Right lobe of liver (tissue), 6 donors: ENCODE data around the gene SCYL2. TPM values are rescaled to one million over a fixed set of nuclear protein-coding genes. Genes with fewer than 3 reads are reported as not detected.
A peak's percentile ranks its signal among the peaks of the same experiment; 100 is the strongest.
"Not testable (repeated sequence)": the region's sequence is repeated elsewhere in the genome, so short reads cannot be mapped to it uniquely, and the experiment has no call there.

ENCODE experiments used
- ATAC-seq, 4 donors: fragments of 200-7000 bp; cut with Tn5 transposase; one replicate each; pipeline ENCODE4 v1.9.1; 2020; ENCODE audit warnings: mild to moderate bottlenecking in 4 of 4, moderate library complexity in 4 of 4
- DNase-seq, 3 donors: peaks; one replicate each; pipeline ENCODE4 v3.0.0-alpha.2; 2020
- H3K27ac ChIP-seq, 3 donors: fragments of 200-600 bp; one replicate each; pipeline ENCODE4 v1.8.0; 2022
- H3K27me3 ChIP-seq, 2 donors: fragments of 200-600 bp; one replicate each; pipeline ENCODE4 v1.8.0; 2022
- H3K36me3 ChIP-seq, 4 donors: fragments of 200-600 bp; sonication (generic) in 1 of 4; one replicate each; pipeline versions ENCODE4 v1.5.1 to v1.8.0; 2017 to 2022; ENCODE audit warnings: control low read depth in 1 of 4
- H3K4me1 ChIP-seq, 4 donors: fragments of 200-600 bp; sonication (generic) in 1 of 4; one replicate each; pipeline versions ENCODE4 v1.5.1 to v1.8.0; 2017 to 2022; ENCODE audit warnings: control low read depth in 1 of 4
- H3K4me3 ChIP-seq, 3 donors: fragments of 200-600 bp; one replicate each; pipeline ENCODE4 v1.8.0; 2022
- H3K9me3 ChIP-seq, 4 donors: fragments of 200-600 bp; sonication (generic) in 1 of 4; one replicate each; pipeline versions ENCODE4 v1.5.1 to v1.8.0; 2017 to 2022; ENCODE audit warnings: control low read depth in 1 of 4
- CTCF ChIP-seq, 4 donors: fragments of 200-600 bp in 3 of 4; fragments of 450-650 bp in 1 of 4; IDR thresholded peaks; one replicate each; pipeline versions ENCODE4 v1.5.1 to v1.8.0; 2016 to 2022; ENCODE audit warnings: antibody characterized with exemption in 4 of 4, mild to moderate bottlenecking in 2 of 4
- POLR2A ChIP-seq: fragments of 450-650 bp; IDR thresholded peaks from one replicate; pipeline ENCODE4 v1.6.1; 2017; ENCODE audit warnings: antibody characterized with exemption, mild to moderate bottlenecking
- WGBS: methylation state at CpG from one replicate; pipeline ENCODE4 v1.1.6; 2018; ENCODE audit warnings: low coverage, low lambda C conversion rate; ENCODE audit not compliant: insufficient coverage; ENCODE audit errors: missing lambda C conversion rate; 5-methylcytosine and 5-hydroxymethylcytosine counted together
- intact Hi-C, 2 donors: fragments of 100-400 bp; cut with DNase I; formaldehyde crosslinking; loops; one replicate each; pipeline versions ENCODE4 v1.11.2 to v1.14.1; 2022
- total RNA-seq, 6 experiments: library from RNA; depleted of rRNA in 2 of 6; stranded (reverse); fragments of >200 nt in 2 of 6; fragmentation: NEBNext Ultra II Directional in 3 of 6; extraction: Animal tissue kit (Norgen Biotek cat#: 25700) in 3 of 6; gene quantifications; one replicate each; pipeline versions ENCODE4 v1.1.0 to v1.2.4, GENCODE V29; 2016 to 2023
- donor health status: DM: no; HTN: yes; CAD: no.
- donor health status: DM: no; HTN: no; CAD: no.
- donor health status: DM: no; HTN: no; CAD: no.
- donor health status: DM: no; HTN: yes; CAD: no.
- donor health status: DM: no; HTN: yes; CAD: no.

SCYL2 gene
- total RNA-seq, 6 experiments from 2014 or later = 17.9 to 34.1 (median 28.0) TPM

- DNase-seq (no peak), ATAC-seq (no peak)
- peaks cover 0 to 27% (median 4%) of the 10 kb centered on the region in 4 donors for H3K4me1 ChIP-seq
- H3K9me3 ChIP-seq = no peaks in the 10 kb centered on the region
- intact Hi-C loops = no loop called here
- H3K27me3 ChIP-seq = no peaks in the 10 kb centered on the region
- TF ChIP-seq CTCF (IDR thresholded peaks at IDR 0.05) (no peak), POLR2A (no peak)
- 93% methylated on average over 2 of the region's 2 CpGs for WGBS
- H3K27ac ChIP-seq = no peak overlapping the region
- H3K36me3 ChIP-seq = no peaks in the 10 kb centered on the region
- H3K4me3 ChIP-seq = no peak overlapping the region
Measured at GRCh38 chr12:100274291-100274690, 7.3 kb downstream of the SCYL2 start.

- intact Hi-C loops = no loop called here
Measured at GRCh38 chr12:100279159-100279558, 12.2 kb downstream of the SCYL2 start.

GRCh38 chr12:100279607-100280244 lies 12.7 kb downstream of the SCYL2 start:
- 35% methylated on average over 1 of the region's 1 CpG for WGBS
- no peak overlapping the region for H3K4me3 ChIP-seq
- no peak for TF ChIP-seq POLR2A
- no peak for TF ChIP-seq CTCF (IDR thresholded peaks at IDR 0.05)
- peaks cover 0 to 19% (median 3%) of the 10 kb centered on the region in 4 donors for H3K4me1 ChIP-seq
- no peaks in the 10 kb centered on the region for H3K9me3 ChIP-seq
- DNase-seq = no peak
- peaks cover 0 to 8% (median 5%) of the 10 kb centered on the region in 4 donors for H3K36me3 ChIP-seq
- intact Hi-C loops = no loop called here
- no peaks in the 10 kb centered on the region for H3K27me3 ChIP-seq
- ATAC-seq = peak; percentile 80 to 91 (median 84)
- peak overlapping the region in 1 of 3 donors; percentile 31 for H3K27ac ChIP-seq

More at GRCh38 chr12:100279159-100279558, 12.2 kb downstream of the SCYL2 start:
- Histone ChIP-seq H3K4me1 (peaks cover 0 to 19% (median 3%) of the 10 kb centered on the region in 4 donors), H3K36me3 (peaks cover 0 to 8% (median 5%) of the 10 kb centered on the region in 4 donors), H3K27me3 (no peaks in the 10 kb centered on the region), H3K4me3 (no peak overlapping the region), H3K9me3 (no peaks in the 10 kb centered on the region), H3K27ac (peak overlapping the region in 1 of 3 donors; percentile 31)
- TF ChIP-seq POLR2A = no peak
- no peak for TF ChIP-seq CTCF (IDR thresholded peaks at IDR 0.05)
- ATAC-seq = peak in 1 of 4 donors; percentile 24
- 100% methylated on average over 1 of the region's 7 CpGs for WGBS
- no peak for DNase-seq

- not testable (repeated sequence) for H3K9me3 ChIP-seq
Measured at GRCh38 chr12:100284556-100284955, 17.6 kb downstream of the SCYL2 start.

GRCh38 chr12:100289038-100289437 lies 22.1 kb downstream of the SCYL2 start:
- 95% methylated on average over 5 of the region's 5 CpGs for WGBS
- Histone ChIP-seq H3K36me3 (peaks cover 0 to under 1% (median 0%) of the 10 kb centered on the region in 4 donors), H3K4me1 (no peaks in the 10 kb centered on the region), H3K4me3 (no peak overlapping the region), H3K27me3 (no peaks in the 10 kb centered on the region), H3K9me3 (no peaks in the 10 kb centered on the region), H3K27ac (no peak overlapping the region)
- no peak for ATAC-seq
- DNase-seq = no peak
- intact Hi-C loops = no loop called here
- no peak for TF ChIP-seq CTCF (IDR thresholded peaks at IDR 0.05)
- no peak for TF ChIP-seq POLR2A

More at GRCh38 chr12:100284556-100284955, 17.6 kb downstream of the SCYL2 start:
- H3K27ac ChIP-seq, H3K4me3 ChIP-seq, H3K27me3 ChIP-seq, H3K36me3 ChIP-seq, DNase-seq, ATAC-seq, intact Hi-C loops: not testable (repeated sequence)
- peaks cover 0 to 14% (median 3%) of the 10 kb centered on the region in 4 donors for H3K4me1 ChIP-seq
- WGBS = 93% methylated on average over 12 of the region's 12 CpGs
